Astrocyte of the hippocampus (primary cell): ENCODE data around the gene FAM193B.

Experiments
- DNase-seq: peaks from one replicate; pipeline ENCODE4 v3.0.0; 2011; ENCODE audit warnings: low read depth, low spot score

Gene FAM193B

DNA sequence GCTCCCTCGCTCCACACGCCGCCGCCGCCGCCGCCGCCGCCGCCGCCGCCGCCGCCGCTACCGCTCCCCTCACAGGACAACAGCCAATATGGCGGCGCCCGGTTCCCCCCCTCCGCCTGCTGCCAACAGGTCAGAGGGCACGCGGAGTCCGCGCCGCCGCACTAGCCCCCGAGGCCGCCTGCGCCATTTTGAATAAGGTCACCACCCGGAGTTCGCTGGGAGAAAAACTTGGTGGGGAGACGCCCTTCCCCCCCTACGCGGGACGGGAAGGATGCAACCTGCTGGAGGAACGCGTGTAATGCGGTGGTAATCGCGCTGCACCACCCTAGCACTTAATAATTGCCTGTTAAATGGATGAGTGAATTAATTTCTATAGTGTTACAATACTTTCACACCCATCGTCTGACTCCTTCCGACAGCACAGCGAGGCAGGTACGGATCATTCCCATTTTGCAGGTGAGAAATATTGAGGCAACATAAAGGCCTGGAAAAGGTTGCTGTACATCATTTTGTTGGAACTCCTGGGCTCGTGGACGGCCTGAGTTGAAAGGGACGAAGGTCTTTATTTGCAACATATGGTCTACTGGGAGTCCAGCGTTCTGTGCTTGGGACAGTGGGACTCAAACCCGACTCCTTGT, at the start of gene FAM193B:
FAM193B (minus strand) TSS at position 90 of the 638 bp plus-strand sequence. CDS start 105 bp downstream, outside the sequence.
- peak; percentile 97 for DNase-seq

- DNase-seq: no peak
Observed at GRCh38 chr5:177604116-177604521, 49.8 kb upstream of the FAM193B start.

- no peak for DNase-seq
Observed at GRCh38 chr5:177603631-177604030, 49.3 kb upstream of the FAM193B start.

- DNase-seq: no peak
Observed at GRCh38 chr5:177602458-177602830, 48.1 kb upstream of the FAM193B start.

GRCh38 chr5:177601577-177602457, 47.5 kb upstream of the FAM193B start:
- DNase-seq: no peak

- DNase-seq: no peak
Observed at GRCh38 chr5:177601126-177601525, 46.8 kb upstream of the FAM193B start.

DNA sequence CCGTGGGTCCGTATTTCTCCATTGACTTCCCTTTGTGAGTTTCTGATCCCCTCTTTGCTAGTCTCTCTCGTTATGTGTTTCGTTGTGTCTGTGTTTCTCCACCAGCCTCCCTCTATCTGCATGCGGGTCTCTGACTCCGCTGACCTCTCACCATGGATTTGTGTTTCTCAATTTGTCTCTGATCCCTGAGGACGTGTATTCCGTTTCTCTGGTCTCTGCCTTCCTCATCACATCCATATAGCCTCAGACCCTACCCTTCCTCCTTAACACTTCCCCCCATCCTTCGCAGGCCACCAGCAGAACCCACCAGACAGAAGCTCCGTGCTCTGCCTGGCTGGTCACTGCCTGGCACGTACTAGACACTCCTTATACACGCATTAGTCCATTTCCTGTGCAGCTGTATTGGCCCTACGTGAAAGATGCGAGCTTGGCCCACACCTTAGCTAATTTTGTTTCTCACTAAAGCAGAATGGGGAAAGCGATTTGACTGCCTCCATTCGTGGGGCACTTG, 46.2 kb upstream of the FAM193B start:
- DNase-seq: peak; percentile 41

GRCh38 chr5:177599731-177600507, 45.6 kb upstream of the FAM193B start, which contains the start of gene B4GALT7:
B4GALT7 (plus strand) TSS chr5:177600132; CDS start chr5:177600211, 79 bp downstream.
- DNase-seq: peak; percentile 95

- no peak for DNase-seq
Observed at GRCh38 chr5:177598477-177598876, 44.1 kb upstream of the FAM193B start.

DNA sequence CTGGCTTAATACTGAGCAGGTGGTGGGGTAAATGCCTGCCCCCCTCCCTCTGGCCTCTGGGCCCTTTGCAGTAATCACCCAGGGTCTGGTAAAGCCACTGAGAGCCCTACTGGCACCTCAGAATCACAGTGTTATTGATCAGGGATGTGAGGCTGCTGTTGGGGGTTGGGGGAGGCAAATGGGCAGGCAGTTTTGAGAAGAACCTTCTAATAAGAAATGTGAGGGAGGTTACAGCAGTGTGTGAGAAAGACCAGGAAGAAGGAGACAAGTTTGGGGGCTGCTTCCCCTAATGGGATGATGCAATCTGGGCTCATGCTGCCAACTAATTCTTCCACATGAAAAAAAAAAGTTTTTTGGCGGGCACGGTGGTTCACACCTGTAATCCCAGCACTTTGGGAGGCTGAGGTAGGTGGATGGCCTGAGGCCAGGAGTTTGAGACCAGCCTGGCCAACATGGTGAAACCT, 42.4 kb upstream of the FAM193B start:
- DNase-seq: no peak

DNA sequence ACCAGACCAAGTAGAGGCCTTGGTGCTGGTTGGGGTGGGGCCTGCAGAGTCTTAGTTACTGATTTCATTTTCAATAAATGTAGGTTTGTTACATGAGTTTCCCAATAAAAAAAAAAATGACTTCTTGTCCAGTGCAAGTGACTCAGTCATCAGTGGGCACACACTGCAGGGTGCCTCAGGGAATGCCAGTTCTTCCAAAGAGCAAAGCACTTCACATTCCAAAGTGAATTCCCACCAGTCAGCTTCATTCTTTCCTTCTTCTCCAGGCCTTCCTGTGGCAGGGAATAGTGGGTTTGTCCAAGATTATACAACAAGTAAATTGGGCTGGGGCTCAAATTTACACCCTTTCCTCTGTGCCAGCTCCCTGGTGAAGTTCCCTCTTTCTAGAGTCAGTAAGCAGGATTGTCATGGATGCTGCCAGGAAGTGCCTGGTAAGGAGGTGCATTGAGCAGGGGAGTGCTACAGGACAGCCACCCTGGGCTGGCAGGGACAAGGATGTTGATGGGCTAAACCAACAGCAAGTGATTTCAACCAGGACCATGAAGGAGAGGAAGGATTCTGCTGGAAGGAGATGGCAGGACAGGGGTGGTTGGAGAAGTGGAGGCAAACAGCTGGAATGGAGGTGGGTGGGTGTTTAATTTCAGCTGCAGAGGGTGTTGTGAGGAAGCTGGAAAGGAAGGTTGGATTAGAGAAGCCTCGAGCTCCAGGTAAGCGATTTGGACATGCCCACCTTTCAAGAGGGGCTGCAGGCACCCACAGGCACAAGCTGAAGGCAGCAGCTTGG, 41.8 kb upstream of the FAM193B start:
- DNase-seq: no peak

- DNase-seq: no peak
Observed at GRCh38 chr5:177595026-177595585, 40.7 kb upstream of the FAM193B start.

DNA sequence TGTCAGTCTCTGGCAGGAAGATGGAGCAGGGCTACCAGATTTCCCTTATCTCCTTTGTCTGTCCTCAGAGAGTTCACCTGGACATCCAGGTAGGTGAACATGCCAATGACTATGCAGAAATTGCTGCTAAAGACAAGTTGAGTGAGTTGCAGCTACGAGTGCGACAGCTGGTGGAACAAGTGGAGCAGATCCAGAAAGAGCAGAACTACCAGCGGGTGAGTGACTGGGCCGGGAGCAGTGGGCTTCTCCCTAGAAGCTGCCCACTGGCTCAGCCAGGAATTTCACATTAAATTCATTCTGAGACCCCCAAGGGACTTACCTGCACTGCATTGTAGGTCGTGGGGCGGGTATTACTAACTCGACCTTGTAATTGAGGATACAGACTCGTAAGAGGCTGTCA, 39.7 kb upstream of the FAM193B start:
- DNase-seq: no peak

- DNase-seq: no peak
Observed at GRCh38 chr5:177593511-177593910, 39.1 kb upstream of the FAM193B start.

DNA sequence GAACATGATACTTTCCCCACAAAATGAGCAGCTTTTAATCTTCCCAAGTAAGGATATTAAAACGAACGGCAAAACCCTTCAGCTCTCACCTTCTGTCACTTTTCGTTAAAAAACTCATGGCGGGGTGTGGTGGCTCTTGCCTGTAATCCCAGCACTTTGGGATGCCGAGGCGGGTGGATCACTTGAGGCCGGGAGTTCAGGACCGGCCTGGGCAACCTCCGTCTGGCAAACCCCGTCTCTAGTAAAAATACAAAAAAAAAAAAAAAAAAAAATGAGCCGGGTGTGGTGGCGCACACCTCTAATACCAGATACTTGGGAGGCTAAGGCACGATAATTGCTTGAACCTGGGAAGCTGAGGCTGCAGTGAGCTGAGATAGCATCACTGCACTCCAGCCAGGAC, 38.5 kb upstream of the FAM193B start:
- no peak for DNase-seq

DNA sequence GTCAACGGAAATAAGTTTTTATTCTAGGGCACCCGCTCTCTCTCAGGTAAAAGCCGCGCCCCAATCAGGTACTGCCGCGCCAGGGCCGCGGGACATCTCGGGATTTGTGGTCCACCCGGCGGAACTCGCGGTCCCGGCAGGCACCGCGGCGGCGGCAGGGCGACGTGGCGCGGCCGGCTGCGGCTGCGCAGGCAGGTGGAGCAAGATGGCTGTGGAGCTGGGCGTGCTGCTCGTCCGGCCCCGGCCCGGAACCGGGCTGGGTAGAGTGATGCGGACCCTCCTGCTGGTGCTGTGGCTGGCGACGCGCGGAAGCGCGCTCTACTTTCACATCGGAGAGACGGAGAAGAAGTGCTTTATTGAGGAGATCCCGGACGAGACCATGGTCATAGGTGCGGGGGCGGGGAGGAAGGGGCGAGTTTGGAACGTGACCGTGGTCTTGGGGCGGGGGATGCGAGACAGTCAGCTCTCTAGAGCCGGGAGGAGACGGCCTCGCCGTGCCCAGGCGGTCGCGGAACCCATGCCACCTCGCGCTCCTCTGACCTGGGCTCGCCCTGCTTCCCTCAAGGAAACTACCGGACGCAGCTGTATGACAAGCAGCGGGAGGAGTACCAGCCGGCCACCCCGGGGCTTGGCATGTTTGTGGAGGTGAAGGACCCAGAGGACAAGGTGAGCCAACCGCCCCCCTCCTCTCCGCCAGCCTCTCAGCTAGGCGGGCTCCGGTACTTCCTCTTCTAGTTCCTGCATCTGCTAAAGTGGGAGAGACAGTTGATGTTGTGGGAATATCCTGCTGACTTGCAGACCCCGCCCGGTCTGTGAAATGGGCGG, 37.9 kb upstream of the FAM193B start, which contains the start of gene TMED9:
TMED9 (plus strand) TSS at position 194 of the 825 bp plus-strand sequence; CDS start at position 206, 12 bp downstream.
- peak; percentile 96 for DNase-seq

GRCh38 chr5:177591690-177592009, 37.3 kb upstream of the FAM193B start:
- no peak for DNase-seq

DNA sequence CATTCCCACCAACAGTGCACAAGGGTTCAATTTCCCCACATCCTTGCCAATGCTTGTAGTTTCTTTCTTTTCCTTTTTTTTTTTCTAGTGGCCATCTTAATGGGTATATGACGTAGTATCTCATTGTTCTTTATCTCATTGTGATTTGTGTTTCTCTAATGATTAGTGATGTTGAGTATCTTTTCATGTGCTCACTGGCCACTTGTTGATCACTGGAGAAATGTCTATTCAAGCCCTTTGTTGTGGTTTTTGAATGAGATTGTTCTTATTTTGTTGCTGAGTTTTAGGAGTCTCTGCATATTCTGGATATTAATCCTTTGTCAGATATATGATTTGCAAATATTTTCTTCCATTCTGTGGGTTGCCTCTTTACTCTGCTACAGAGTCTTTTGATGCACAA, 36.0 kb upstream of the FAM193B start:
- no peak for DNase-seq

DNA sequence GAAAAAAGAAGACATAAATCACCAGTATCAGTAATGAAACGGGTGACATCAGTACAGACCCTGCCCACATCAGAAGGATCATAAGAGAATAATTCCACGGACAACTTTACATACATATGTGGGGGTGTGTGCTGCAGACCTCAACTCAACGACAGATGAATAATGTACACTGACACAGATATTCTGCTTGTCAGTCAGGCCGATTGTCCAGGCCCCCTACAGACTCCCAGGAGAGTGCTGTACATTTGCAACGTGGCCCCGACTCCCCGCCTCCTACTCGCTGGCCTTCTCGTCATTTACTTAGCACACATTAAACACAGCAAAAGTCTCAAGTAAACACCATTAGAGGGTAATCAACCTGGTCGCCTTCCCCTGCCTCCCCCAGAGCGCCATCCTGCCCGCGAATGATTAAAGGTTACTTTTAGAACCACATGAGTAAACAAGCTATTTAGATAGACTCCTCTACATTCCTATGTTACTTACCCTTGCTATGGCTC, 34.1 kb upstream of the FAM193B start:
- no peak for DNase-seq

DNA sequence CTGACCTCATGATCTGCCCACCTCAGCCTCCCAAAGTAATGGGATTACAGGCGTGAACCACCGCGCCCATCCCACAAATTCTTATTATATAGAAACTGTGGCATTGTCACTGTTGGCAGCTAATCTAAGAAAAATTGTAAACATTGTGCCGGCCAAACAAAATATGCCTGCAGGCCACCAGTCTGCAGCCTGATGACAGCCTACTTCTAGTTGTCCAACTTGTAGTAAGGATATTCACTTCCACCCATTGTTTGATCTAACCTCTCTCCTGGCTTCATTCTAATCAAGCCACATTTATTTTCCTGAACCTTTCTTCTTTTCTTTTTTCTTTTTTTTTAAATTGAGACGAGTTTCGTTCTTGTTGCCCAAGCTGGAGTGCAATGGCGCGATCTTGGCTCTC, 24.0 kb upstream of the FAM193B start:
- no peak for DNase-seq
